ENCODE measurements around the gene PGC. TPM values are rescaled to one million over a fixed set of nuclear protein-coding genes. Genes with fewer than 3 reads are reported as not detected.

PGC gene
- total RNA-seq, 4 donors from 2014 or later: 1.5 TPM; not detected in 3

- Histone ChIP-seq H3K4me1 (no peaks in the 10 kb centered on the region), H3K36me3 (no peaks in the 10 kb centered on the region), H3K27me3 (no peaks in the 10 kb centered on the region), H3K4me3 (no peak overlapping the region), H3K9me3 (no peaks in the 10 kb centered on the region), H3K27ac (no peak overlapping the region)
- in situ Hi-C loops (cut with MboI; ENCODE audit: low pct_ligation_motif_present in 1 of 4, low pct_unique_long_range_greater_than_20kb in 1 of 4, low sequenced_read_pairs in 3 of 4) (no loop called here), intact Hi-C loops (cut with DNase I; ENCODE audit: low total_unique reads) (no loop called here)
- no peak for DNase-seq
- WGBS, 2 donors (ENCODE audit: low coverage in 1 of 2): 95% methylated on average over 6 of the region's 6 CpGs; no CpG with 5 or more reads in 1 of the 2 donors
- TF ChIP-seq POLR2A (IDR thresholded peaks at IDR 0.05) (no peak), POLR2AphosphoS5 (IDR thresholded peaks at IDR 0.05) (no peak), EP300 (IDR thresholded peaks at IDR 0.05; ENCODE audit: low read depth) (no peak), CTCF (IDR thresholded peaks at IDR 0.05) (no peak)
Measured at GRCh38 chr6:41757271-41757670, 10.1 kb upstream of the PGC start.

- no peaks in the 10 kb centered on the region for H3K36me3 ChIP-seq
- intact Hi-C loops (cut with DNase I; ENCODE audit: low total_unique reads): no loop called here
- no peak overlapping the region for H3K27ac ChIP-seq
- no peak for TF ChIP-seq POLR2A (IDR thresholded peaks at IDR 0.05)
- TF ChIP-seq CTCF (IDR thresholded peaks at IDR 0.05): no peak
- TF ChIP-seq EP300 (IDR thresholded peaks at IDR 0.05; ENCODE audit: low read depth): no peak
- no peak for TF ChIP-seq POLR2AphosphoS5 (IDR thresholded peaks at IDR 0.05)
- no peaks in the 10 kb centered on the region for H3K4me1 ChIP-seq
- H3K4me3 ChIP-seq: no peak overlapping the region
- H3K27me3 ChIP-seq: no peaks in the 10 kb centered on the region
- no peaks in the 10 kb centered on the region for H3K9me3 ChIP-seq
- DNase-seq: no peak
- WGBS, 2 donors (ENCODE audit: low coverage in 1 of 2): 63% methylated on average over 12 of the region's 13 CpGs; no CpG with 5 or more reads in 1 of the 2 donors
- in situ Hi-C loops (cut with MboI; ENCODE audit: low pct_ligation_motif_present in 1 of 4, low pct_unique_long_range_greater_than_20kb in 1 of 4, low sequenced_read_pairs in 3 of 4): no loop called here
Measured at GRCh38 chr6:41756354-41756753, 9.2 kb upstream of the PGC start.

- H3K27me3 ChIP-seq: no peaks in the 10 kb centered on the region
- H3K4me1 ChIP-seq: no peaks in the 10 kb centered on the region
- DNase-seq: no peak
- H3K4me3 ChIP-seq: no peak overlapping the region
- in situ Hi-C loops (cut with MboI; ENCODE audit: low pct_ligation_motif_present in 1 of 4, low pct_unique_long_range_greater_than_20kb in 1 of 4, low sequenced_read_pairs in 3 of 4): no loop called here
- TF ChIP-seq CTCF (IDR thresholded peaks at IDR 0.05) (no peak), POLR2A (IDR thresholded peaks at IDR 0.05) (no peak), EP300 (IDR thresholded peaks at IDR 0.05; ENCODE audit: low read depth) (no peak), POLR2AphosphoS5 (IDR thresholded peaks at IDR 0.05) (no peak)
- H3K27ac ChIP-seq: no peak overlapping the region
- WGBS, 2 donors (ENCODE audit: low coverage in 1 of 2): 79% methylated on average over 4 of the region's 4 CpGs; no CpG with 5 or more reads in 1 of the 2 donors
- intact Hi-C loops (cut with DNase I; ENCODE audit: low total_unique reads): no loop called here
- H3K9me3 ChIP-seq: no peaks in the 10 kb centered on the region
- no peaks in the 10 kb centered on the region for H3K36me3 ChIP-seq
Measured at GRCh38 chr6:41755895-41756294, 8.7 kb upstream of the PGC start.

- intact Hi-C loops (cut with DNase I; ENCODE audit: low total_unique reads) (no loop called here), in situ Hi-C loops (cut with MboI; ENCODE audit: low pct_ligation_motif_present in 1 of 4, low pct_unique_long_range_greater_than_20kb in 1 of 4, low sequenced_read_pairs in 3 of 4) (no loop called here)
- H3K4me1 ChIP-seq: no peaks in the 10 kb centered on the region
- no peaks in the 10 kb centered on the region for H3K9me3 ChIP-seq
- TF ChIP-seq POLR2A (IDR thresholded peaks at IDR 0.05) (no peak), CTCF (IDR thresholded peaks at IDR 0.05) (no peak), EP300 (IDR thresholded peaks at IDR 0.05; ENCODE audit: low read depth) (no peak), POLR2AphosphoS5 (IDR thresholded peaks at IDR 0.05) (no peak)
- H3K27me3 ChIP-seq: no peaks in the 10 kb centered on the region
- no peak for DNase-seq
- H3K36me3 ChIP-seq: no peaks in the 10 kb centered on the region
- H3K4me3 ChIP-seq: no peak overlapping the region
- 86 to 92% methylated on average over 3 of the region's 3 CpGs for WGBS, 2 donors (ENCODE audit: low coverage in 1 of 2)
- H3K27ac ChIP-seq: no peak overlapping the region
Measured at GRCh38 chr6:41750374-41750773, 3.2 kb upstream of the PGC start.
